NCI-H2081 (cell line): ENCODE results near the gene PCDHGA10.
"Not testable (repeated sequence)": the region's sequence is repeated elsewhere in the genome, so short reads cannot be mapped to it uniquely, and the experiment has no call there.

ENCODE experiments used
- DNase-seq, 2 experiments: peaks; one replicate each; lab custom pipeline; 2025; lab: John Stamatoyannopoulos, UW

Gene PCDHGA10

DNA sequence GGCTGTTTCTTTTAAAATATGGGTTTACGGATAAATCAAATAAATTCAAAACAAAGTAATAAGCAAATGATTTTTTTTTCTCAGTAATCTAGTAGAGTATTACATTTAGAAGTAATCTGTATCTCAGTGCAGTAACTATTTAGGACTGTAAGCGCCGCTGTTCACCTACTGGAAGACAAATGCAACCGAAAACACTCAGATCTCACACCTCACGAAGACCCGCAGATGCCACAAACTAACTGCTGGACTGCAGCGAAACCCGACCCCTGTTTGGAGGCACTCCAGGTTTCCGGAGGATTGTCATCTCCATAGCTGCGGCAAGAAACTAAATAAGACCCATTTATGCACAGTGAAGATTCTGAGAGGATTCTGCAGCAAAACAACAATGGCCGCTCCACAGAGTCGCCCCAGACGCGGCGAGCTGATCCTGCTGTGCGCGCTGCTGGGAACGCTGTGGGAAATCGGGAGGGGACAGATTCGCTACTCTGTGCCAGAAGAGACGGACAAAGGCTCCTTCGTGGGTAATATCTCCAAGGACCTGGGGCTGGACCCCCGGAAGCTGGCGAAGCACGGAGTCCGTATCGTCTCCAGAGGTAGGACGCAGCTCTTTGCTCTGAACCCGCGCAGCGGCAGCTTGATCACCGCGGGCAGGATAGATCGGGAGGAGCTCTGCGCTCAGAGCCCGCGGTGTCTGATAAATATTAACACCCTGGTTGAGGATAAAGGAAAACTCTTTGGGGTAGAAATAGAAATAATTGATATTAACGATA lies 20.2 kb upstream of the PCDHGA10 start, which contains the start of gene PCDHGA8:
Gene PCDHGA8 (plus strand): TSS at position 205 of the 770 bp plus-strand sequence. CDS start 181 bp downstream, at position 386.
- DNase-seq: no peak

DNA sequence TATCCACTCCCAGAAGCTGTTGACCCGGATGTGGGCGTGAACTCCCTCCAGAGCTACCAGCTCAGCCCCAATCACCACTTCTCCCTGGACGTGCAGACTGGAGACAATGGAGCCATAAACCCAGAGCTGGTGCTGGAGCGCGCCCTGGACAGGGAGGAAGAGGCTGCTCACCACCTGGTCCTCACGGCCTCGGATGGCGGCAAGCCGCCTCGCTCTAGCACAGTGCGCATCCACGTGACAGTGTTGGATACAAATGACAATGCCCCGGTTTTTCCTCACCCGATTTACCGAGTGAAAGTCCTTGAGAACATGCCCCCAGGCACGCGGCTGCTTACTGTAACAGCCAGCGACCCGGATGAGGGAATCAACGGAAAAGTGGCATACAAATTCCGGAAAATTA lies 19.5 kb upstream of the PCDHGA10 start:
- DNase-seq: no peak

DNA sequence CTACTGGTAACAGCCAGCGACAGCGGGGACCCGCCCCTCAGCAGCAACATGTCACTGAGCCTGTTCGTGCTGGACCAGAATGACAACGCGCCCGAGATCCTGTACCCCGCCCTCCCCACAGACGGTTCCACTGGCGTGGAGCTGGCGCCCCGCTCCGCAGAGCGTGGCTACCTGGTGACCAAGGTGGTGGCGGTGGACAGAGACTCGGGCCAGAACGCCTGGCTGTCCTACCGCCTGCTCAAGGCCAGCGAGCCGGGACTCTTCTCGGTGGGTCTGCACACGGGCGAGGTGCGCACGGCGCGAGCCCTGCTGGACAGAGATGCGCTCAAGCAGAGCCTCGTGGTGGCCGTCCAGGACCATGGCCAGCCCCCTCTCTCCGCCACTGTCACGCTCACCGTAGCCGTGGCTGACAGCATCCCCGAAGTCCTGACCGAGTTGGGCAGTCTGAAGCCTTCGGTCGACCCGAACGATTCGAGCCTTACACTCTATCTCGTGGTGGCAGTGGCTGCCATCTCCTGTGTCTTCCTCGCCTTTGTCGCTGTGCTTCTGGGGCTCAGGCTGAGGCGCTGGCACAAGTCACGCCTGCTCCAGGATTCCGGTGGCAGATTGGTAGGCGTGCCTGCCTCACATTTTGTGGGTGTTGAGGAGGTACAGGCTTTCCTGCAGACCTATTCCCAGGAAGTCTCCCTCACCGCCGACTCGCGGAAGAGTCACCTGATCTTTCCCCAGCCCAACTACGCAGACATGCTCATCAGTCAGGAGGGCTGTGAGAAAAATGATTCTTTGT lies 18.2 kb upstream of the PCDHGA10 start:
- not testable (repeated sequence) for DNase-seq

DNA sequence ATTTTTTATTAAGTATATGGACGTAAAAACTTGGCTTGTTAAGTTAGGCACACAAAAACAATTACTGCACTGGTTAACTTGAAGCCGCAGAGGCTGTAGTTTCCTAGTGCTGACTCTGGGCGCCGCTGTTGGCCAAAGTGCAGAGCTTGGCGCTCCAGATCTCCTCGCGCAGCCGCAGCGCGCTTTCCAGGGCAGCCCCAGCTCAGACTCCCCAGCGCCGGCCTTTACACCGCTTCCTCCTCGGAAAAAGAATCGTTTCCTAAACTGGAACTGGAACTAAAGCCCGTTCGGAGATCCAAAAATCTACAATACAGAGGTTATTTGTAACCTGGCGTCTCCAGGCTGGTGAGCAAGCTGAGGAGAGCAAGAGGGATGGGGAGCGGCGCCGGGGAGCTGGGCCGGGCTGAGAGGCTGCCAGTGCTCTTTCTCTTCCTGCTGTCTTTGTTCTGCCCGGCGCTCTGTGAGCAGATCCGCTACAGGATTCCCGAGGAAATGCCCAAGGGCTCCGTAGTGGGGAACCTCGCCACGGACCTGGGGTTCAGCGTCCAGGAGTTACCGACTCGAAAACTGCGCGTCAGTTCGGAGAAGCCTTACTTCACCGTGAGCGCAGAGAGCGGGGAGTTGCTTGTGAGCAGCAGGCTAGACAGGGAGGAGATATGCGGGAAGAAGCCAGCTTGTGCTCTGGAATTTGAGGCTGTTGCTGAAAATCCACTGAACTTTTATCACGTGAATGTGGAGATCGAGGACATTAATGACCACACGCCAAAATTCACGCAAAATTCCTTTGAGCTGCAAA lies 14.8 kb upstream of the PCDHGA10 start, which contains the start of gene PCDHGB5:
Gene PCDHGB5 (plus strand): TSS at position 192 of the 796 bp plus-strand sequence. CDS start 181 bp downstream, at position 373.
- not testable (repeated sequence) for DNase-seq

DNA sequence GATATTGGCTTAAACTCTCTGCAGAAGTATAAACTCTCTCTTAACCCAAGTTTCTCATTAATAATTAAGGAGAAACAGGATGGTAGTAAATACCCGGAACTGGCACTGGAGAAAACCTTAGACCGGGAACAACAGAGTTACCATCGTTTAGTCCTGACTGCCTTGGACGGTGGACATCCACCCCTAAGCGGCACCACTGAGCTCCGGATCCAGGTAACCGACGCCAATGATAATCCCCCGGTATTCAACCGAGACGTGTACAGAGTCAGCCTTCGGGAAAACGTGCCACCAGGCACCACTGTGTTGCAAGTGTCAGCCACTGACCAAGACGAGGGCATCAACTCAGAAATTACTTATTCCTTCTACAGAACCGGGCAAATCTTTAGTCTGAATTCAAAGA lies 14.2 kb upstream of the PCDHGA10 start:
- no peak for DNase-seq

DNA sequence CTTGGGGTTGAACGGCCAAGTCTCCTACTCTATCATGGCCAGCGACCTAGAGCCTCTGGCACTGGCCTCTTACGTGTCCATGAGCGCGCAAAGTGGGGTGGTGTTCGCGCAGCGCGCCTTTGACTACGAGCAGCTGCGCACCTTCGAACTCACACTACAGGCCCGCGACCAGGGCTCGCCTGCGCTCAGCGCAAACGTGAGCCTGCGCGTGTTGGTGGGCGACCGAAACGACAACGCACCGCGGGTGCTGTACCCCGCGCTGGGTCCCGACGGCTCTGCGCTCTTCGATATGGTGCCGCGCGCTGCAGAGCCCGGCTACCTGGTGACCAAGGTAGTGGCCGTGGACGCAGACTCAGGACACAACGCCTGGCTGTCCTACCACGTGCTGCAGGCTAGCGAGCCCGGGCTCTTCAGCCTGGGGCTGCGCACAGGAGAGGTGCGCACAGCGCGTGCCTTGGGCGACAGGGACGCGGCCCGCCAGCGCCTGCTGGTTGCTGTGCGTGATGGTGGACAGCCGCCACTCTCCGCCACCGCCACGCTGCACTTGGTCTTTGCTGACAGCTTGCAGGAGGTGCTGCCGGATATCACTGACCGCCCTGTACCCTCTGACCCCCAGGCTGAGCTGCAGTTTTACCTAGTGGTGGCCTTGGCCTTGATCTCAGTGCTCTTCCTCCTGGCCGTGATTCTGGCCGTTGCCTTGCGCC lies 13.1 kb upstream of the PCDHGA10 start:
- no peak for DNase-seq

DNA sequence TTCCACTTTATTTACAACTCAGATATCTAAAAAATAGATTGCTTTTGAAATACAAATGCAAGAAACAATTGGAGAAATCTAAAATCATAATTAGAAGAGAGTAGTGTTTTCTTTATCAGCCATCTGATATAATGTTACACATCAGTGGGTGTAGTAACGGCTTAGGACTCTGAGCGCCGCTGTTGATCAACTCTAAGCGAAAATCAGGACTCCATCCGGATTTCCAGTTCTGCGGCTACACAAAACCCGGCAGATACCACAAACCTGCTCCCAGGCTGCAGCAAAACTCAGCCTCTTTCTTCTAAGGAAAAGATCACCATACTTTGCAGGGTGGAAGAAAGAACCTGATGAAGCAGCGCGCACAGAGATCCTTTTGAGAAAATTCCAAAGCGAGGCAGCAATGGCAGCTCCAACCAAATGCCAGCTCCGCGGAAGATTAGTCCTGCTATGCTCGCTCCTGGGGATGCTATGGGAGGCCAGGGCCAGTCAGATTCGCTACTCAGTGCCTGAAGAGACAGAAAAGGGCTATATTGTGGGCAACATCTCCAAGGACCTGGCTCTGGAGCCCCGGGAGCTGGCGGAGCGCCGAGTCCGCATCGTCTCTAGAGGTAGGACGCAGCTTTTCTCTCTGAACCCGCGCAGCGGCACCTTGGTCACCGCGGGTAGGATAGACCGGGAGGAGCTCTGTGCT lies 10.1 kb upstream of the PCDHGA10 start, which contains the start of gene PCDHGA9:
Gene PCDHGA9 (plus strand): TSS at position 226 of the 691 bp plus-strand sequence. CDS start 175 bp downstream, at position 401.
- no peak for DNase-seq

DNA sequence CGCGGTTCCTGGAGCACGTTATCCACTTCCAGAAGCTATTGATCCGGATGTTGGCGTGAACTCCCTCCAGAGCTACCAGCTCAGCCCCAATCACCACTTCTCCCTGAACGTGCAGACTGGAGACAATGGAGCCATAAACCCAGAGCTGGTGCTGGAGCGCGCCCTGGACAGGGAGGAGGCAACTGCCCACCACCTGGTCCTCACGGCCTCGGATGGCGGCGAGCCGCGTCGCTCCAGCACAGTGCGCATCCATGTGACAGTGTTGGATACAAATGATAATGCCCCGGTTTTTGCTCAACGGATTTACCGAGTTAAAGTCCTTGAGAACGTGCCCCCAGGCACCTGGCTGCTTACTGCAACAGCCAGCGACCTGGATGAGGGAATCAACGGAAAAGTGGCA lies 9.4 kb upstream of the PCDHGA10 start:
- DNase-seq: no peak

DNA sequence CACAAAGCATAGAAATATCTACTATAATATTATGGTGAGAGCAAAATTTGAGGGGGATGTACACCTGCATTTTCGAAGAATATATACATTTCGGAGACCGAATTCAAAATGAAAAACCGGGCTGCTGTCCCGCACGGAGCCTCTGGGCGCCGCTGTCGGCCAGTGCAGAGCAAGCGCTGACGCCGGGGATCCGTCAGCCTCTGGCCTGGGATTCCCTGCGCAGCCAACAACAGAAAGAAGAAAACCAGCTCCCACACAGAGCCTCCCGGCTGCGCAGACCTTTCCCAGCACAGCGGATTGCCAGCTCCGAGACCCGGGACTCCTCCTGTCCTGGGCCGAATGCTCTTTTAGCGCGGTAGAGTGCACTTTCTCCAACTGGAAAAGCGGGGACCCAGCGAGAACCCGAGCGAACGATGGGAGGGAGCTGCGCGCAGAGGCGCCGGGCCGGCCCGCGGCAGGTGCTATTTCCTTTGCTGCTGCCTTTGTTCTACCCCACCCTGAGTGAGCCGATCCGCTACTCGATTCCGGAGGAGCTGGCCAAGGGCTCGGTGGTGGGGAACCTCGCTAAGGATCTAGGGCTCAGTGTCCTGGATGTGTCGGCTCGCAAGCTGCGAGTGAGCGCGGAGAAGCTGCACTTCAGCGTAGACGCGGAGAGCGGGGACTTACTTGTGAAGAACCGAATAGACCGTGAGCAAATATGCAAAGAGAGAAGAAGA lies 4.8 kb upstream of the PCDHGA10 start, which contains the start of gene PCDHGB6:
Gene PCDHGB6 (plus strand): TSS at position 232 of the 716 bp plus-strand sequence. CDS start 182 bp downstream, at position 414.
- not testable (repeated sequence) for DNase-seq

DNA sequence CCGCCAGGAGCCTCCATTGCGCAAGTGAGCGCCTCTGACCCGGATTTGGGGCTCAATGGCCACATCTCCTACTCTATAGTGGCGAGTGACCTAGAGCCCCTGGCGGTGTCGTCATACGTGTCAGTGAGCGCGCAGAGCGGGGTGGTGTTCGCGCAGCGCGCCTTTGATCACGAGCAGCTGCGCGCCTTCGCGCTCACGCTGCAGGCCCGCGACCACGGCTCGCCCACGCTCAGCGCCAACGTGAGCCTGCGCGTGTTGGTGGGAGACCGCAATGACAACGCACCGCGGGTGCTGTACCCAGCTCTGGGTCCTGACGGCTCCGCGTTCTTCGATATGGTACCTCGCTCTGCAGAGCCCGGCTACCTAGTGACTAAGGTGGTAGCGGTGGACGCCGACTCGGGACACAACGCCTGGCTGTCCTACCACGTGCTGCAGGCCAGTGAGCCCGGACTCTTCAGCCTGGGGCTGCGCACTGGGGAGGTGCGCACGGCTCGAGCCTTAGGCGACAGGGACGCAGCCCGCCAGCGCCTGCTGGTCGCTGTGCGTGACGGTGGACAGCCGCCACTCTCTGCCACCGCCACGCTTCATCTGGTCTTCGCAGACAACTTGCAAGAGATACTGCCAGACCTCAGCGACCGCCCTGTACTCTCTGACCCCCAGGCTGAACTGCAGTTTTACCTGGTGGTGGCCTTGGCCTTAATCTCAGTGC lies 3.0 kb upstream of the PCDHGA10 start:
- no peak for DNase-seq

DNA sequence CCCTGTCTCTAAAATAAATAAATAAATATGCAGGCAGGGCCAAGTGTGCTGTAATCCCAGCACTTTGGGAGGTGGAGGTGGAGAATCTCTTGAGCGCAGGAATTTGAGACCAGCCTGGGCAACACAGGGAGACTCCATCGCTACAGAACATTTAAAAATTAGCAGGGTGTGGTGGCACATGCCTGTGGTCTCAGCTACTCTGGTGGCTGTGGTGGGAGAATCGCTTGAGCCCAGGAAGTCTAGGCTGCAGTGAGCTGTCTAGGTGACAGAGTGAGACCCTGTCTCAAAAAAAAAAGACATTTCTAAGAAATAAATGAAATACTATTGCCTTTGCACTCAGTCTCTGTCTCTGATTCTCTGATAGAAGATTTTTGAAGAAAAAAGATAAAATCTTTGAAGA lies 1.2 kb upstream of the PCDHGA10 start:
- DNase-seq: no peak

DNA sequence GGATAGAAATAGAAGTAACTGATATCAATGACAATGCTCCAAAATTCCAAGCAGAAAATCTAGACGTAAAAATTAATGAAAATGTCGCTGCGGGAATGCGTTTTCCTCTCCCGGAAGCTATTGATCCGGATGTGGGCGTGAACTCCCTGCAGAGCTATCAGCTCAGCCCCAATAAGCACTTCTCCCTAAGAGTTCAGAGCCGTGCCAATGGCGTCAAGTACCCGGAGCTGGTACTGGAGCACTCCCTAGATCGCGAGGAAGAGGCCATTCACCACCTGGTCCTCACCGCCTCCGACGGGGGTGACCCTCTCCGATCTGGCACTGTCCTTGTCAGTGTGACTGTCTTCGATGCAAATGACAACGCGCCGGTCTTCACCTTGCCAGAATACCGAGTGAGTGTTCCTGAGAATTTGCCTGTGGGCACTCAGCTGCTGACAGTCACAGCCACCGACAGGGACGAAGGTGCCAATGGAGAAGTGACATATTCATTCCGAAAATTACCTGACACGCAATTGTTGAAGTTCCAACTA lies 818 bp downstream of the PCDHGA10 start:
- no peak for DNase-seq

DNA sequence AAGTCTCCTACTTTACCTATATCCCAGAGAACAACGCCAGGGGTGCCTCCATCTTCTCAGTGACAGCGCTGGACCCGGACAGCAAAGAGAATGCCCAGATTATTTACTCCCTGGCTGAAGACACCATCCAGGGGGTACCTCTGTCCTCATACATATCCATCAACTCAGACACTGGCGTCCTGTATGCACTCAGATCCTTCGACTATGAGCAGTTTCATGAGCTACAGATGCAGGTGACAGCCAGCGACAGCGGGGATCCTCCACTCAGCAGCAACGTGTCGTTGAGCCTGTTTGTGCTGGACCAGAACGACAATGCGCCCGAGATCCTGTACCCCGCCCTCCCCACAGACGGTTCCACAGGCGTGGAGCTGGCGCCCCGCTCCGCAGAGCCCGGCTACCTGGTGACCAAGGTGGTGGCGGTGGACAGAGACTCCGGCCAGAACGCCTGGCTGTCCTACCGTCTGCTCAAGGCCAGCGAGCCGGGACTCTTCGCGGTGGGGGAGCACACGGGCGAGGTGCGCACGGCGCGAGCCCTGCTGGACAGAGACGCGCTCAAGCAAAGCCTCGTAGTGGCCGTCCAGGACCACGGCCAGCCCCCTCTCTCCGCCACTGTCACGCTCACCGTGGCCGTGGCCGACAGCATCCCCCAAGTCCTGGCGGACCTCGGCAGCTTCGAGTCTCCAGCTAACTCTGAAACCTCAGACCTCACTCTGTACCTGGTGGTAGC lies 1.9 kb downstream of the PCDHGA10 start:
- not testable (repeated sequence) for DNase-seq

DNA sequence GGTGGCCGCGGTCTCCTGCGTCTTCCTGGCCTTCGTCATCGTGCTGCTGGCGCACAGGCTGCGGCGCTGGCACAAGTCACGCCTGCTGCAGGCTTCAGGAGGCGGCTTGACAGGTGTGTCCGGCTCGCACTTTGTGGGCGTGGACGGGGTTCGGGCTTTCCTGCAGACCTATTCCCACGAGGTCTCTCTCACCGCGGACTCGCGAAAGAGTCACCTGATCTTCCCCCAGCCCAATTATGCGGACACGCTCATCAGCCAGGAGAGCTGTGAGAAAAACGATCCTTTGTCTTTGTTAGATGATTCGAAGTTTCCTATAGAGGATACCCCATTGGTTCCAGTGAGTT lies 2.5 kb downstream of the PCDHGA10 start:
- DNase-seq: not testable (repeated sequence)

DNA sequence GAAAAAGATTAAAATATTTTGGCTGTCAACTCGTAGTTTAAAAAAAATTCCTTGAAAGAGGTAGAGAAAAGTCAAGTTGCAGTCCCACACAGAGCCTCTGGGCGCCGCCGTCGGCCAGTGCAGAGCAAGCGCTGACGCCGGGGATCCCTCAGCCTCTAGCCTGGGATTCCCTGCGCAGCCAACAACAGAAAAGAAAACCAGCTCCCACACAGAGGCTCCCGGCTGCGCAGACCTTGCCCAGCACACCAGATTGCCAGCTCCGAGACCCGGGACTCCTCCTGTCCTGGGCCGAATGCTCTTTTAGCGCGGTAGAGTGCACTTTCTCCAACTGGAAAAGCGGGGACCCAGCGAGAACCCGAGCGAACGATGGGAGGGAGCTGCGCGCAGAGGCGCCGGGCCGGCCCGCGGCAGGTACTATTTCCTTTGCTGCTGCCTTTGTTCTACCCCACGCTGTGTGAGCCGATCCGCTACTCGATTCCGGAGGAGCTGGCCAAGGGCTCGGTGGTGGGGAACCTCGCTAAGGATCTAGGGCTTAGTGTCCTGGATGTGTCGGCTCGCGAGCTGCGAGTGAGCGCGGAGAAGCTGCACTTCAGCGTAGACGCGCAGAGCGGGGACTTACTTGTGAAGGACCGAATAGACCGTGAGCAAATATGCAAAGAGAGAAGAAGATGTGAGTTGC lies 4.8 kb downstream of the PCDHGA10 start, which contains the start of gene PCDHGB7:
Gene PCDHGB7 (plus strand): TSS at position 184 of the 679 bp plus-strand sequence. CDS start 183 bp downstream, at position 367.
- peak; percentile 58 to 73 for DNase-seq

DNA sequence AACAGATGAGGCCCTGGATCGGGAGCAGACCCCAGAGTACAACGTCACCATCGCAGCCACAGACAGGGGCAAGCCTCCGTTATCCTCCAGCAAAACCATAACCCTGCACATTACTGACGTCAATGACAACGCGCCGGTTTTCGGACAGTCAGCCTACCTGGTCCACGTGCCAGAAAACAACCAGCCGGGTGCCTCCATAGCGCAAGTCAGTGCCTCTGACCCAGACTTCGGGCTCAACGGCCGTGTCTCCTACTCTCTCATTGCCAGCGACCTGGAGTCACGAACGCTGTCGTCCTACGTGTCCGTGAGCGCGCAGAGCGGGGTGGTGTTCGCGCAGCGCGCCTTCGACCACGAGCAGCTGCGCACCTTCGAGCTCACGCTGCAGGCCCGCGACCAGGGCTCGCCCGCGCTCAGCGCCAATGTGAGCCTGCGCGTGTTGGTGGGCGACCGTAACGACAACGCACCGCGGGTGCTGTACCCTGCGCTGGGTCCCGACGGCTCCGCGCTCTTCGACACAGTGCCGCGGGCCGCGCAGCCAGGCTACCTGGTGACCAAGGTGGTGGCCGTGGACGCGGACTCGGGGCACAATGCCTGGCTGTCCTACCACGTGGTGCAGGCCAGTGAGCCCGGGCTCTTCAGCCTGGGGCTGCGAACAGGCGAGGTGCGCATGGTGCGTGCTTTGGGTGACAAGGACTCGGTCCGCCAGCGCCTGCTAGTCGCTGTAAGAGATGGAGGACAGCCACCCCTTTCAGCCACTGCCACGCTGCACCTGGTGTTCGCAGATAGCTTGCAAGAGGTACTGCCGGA lies 6.5 kb downstream of the PCDHGA10 start:
- DNase-seq: no peak
